HG03354 (cell line): Measurements from ENCODE around the gene PLXNA4.

ENCODE experiments used
- ATAC-seq: cut with Tn5 transposase; IDR thresholded peaks from one replicate; pipeline ENCODE4 v1.9.1; 2021; ENCODE audit warnings: mild to moderate bottlenecking; ENCODE audit not compliant: unreplicated experiment, poor library complexity, severe bottlenecking

PLXNA4 gene

GRCh38 chr7:132270517-132270916, 305.8 kb downstream of the PLXNA4 start:
- ATAC-seq = no peak

GRCh38 chr7:132269718-132270117, 306.6 kb downstream of the PLXNA4 start:
- no peak for ATAC-seq

DNA sequence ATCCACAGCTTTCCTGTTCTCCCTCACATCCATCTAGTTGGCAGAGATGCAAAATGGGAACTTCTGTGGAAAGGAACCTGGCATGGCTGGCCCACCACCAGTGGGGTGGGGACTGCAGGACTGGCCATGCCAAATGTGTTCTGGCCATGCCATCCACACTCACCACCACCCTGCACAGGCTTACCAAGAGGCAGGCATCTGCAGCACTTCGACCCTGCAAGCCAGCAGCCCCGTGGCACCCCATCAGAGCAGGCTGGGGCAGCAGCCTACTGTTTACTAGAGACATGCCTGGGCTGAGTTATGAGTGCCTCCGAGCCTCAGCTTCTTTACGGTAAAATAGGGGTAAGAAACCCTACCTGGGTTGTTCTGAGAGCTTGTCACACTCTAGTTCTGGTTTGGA, 313.1 kb downstream of the PLXNA4 start:
- no peak for ATAC-seq

- ATAC-seq = no peak
Measured at GRCh38 chr7:132262160-132262470, 314.2 kb downstream of the PLXNA4 start.

- no peak for ATAC-seq
Measured at GRCh38 chr7:132261327-132262159, 314.7 kb downstream of the PLXNA4 start.

- ATAC-seq = no peak
Measured at GRCh38 chr7:132258231-132258630, 318.0 kb downstream of the PLXNA4 start.

DNA sequence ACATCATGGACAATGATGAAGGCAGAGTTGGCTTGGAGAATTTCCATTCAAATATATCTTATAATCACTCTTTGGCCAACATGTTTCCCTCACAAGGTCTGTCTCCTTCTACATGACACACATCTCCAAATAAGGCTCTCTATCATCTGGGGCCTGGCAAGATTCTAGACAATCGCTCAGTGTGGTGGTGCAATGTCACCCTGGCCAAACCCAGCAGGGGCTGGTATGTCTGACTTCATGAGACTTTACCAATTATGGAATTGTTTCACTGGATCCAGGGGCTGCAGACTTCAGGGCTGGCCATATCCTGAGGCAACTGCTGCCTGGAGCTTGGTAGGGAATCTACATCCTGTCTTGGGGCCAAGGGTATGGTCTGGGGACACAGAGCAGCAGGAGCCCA, 319.0 kb downstream of the PLXNA4 start:
- ATAC-seq = no peak

- ATAC-seq = no peak
Measured at GRCh38 chr7:132256721-132257212, 319.5 kb downstream of the PLXNA4 start.

DNA sequence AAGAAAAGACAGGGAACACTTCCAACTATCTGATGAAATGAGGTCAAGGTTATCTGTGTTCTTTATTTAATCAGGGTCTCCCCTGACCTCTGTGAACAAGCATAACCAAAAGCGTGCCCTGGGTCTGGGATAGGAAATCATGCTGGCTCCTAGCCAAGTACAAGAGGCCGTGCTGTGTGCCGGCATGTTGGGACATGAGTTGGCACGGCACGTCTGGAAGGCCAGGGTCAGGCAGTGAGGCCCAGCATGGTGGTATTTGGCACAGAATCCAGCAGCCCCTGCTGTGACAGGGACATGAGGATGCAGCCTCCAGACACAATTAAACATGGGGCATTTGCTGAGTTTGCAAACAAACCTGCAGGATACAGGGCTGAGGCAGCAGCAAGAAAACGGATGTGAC, 320.4 kb downstream of the PLXNA4 start:
- no peak for ATAC-seq

DNA sequence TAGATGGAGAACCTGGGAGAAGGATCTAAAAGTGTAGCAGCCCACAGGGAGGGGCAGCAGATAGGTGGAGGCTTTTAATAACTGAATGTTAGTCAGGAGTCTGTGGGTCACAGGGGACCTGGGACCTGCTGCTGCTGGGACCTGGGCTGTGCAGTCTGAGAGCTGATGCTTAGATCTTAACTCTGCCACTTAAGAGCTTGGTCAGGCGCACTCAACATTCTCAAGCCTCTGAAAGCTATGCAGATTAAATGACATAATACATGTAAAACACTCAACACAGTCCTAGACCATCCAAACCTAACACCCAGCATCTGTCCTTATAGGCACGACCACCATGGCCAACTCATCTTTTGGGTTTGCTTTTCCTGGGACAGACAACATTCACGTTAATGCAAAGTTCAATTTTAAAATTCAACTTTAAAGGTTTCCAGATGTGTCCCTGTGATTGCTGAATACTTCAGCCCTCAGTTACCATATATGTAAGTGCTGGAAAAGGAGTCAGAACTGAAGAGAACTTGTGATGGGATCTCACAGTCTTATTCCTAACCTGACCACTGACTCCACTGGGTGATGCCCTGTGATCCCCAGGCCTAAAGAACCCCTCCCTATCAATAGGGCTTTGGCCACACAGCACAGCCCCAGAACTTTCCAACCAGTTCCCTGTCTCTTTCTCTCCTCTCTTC, 321.0 kb downstream of the PLXNA4 start:
- ATAC-seq = no peak

- no peak for ATAC-seq
Measured at GRCh38 chr7:132254455-132254854, 321.8 kb downstream of the PLXNA4 start.

- no peak for ATAC-seq
Measured at GRCh38 chr7:132252793-132253100, 323.5 kb downstream of the PLXNA4 start.

DNA sequence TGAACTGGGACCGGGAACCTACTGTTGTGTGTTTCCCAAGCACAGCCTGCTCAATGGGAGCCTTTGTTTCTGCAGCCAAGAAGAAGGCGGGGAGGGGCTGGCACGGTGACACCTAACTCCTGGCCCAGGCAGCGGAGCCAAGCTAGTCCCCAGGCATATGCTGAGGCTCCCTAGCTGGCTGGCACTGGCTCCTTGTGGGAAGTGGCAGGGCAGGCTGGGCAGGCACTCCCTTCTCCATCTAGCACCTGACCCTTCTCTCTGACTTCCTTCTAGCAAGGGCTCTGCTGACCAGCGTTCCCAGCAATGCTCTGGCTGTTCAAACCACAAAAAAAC, 325.0 kb downstream of the PLXNA4 start:
- no peak for ATAC-seq

DNA sequence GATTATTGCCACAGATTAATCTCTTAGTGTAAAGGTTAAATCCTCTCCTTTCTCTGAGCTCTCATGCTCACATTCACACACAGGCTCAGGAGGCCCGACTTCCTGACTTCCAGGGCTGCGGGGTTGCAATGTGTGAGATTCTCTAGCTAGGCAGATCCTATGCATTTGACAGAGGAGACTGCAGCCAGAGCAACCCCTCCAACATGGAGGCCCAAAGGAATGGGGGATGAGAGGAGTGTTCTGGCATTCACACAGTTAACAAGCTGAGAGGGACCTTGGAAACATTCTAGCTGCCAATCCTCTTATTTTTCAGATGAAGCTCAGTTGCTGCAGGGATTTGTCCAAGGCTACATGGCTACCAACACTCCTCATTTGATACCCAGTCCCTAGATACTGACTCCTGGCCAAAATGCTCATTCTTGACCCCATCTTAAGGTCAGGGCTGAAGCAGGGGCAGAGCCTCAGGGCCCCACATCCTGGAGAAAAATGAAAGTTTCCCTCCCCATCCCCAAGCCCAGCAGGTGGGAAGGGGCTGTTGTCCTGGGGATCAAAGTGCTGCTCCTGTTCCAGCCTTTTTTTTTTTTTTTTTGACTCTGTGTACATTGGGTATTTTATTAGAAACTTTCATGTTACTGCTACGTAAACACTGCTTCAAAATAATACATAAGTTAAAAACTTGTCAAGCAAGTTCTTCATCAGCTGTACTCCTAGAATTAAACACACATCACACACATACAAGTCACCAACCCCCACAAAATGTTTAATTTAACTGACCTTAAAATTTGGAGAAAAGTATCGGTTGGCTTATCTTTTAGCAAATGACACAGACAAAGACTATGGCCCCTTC, 325.6 kb downstream of the PLXNA4 start:
- ATAC-seq = no peak

- ATAC-seq = no peak
Measured at GRCh38 chr7:132249256-132249971, 326.9 kb downstream of the PLXNA4 start.

DNA sequence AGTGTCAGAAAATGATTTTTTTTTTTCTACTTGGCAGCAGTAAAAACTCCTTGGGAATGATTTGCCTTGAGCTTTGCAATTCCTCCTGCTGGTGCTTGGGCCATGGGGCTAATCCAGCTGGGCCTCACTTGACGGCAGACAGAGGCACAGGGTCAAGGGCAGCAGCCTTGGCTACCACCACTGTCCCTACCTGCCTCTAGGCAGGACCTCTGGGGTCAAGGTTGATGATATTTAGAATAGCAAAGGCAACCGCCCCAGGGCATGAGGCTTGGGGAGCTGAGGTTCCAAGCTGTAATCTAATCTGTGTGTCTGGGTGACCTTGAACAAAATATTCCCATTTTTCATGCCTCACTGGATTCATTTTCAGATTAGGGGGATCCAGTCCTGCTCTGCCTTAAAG, 327.4 kb downstream of the PLXNA4 start:
- ATAC-seq = no peak

DNA sequence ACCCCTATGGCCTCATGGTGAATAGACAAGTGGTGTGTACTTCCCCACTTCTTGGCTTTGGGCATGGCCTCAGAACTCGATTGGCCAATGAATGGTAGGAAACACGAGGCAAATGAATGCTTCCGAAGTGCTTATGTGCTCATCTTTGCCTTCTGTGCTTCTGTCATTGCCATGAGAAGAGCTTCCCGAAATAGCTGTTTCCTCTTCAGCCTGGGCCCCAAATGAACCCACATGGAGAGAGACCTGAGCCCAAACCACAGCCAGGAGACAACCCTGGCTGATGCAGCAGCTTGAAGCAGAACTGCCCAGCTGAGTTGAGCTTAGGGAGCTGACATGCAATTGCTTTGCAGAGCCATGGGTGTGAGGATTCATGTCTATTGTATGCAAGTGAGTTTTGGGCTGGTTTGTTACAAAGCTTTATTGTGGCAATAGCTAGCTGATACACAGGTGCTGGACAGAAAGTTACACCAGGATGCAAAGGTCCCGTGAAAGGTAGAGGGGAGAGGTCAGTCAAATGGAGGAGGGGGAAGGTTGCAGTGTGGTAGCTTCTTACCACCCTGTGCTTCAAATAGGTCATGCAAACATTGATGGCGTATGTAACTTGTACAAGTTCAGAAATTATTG, 328.2 kb downstream of the PLXNA4 start:
- no peak for ATAC-seq

DNA sequence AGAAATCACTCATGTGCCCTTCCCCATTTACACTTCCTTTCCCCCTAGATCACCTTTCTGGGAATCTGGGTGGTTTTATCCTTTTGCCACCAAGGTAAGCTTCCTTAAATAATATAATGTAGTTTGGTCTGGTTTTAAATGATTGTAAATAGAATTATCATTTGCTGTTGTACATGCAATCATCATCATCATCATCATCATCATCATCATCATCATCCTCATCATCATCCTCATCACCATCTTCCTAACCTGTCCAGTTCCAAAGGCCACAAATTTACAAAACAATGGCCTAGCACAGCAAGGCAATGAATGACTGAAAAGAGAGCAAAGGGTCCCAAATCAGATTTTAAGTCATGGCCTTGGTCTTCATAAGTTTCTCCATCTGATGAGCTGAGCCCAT, 329.7 kb downstream of the PLXNA4 start:
- no peak for ATAC-seq

DNA sequence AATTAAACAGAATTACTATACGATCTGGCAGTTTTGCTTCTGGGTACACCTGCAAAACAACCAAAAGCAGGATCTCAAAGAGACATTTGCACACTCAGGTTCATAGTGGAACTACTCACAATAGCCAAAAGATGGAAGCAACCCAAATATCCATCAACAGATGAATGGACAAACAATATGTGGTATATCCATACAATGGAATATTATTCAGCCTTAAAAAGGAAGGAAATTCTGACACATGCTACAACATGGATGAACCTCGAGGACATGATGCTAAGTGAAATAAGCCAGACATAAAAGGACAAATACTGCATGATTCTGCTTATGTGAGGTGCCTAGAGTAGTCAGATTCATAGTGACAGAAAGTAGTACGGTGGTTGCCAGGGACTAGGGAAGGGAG, 330.7 kb downstream of the PLXNA4 start:
- no peak for ATAC-seq
